Stimulated activated CD8-positive, alpha-beta memory T cell treated with anti-CD3 and anti-CD28 coated beads, Interleukin-12 subunit alpha, Interleukin-12 subunit beta, amount 100 ng/mL, for 1 hour (primary cell): ENCODE results near the gene LRMDA.
"Not testable (repeated sequence)": the region's sequence is repeated elsewhere in the genome, so short reads cannot be mapped to it uniquely, and the experiment has no call there.

ENCODE experiments used
- DNase-seq: peaks from one replicate; pipeline ENCODE4 v3.0.0-alpha.2; 2020; ENCODE audit warnings: low read depth

Gene LRMDA

DNA sequence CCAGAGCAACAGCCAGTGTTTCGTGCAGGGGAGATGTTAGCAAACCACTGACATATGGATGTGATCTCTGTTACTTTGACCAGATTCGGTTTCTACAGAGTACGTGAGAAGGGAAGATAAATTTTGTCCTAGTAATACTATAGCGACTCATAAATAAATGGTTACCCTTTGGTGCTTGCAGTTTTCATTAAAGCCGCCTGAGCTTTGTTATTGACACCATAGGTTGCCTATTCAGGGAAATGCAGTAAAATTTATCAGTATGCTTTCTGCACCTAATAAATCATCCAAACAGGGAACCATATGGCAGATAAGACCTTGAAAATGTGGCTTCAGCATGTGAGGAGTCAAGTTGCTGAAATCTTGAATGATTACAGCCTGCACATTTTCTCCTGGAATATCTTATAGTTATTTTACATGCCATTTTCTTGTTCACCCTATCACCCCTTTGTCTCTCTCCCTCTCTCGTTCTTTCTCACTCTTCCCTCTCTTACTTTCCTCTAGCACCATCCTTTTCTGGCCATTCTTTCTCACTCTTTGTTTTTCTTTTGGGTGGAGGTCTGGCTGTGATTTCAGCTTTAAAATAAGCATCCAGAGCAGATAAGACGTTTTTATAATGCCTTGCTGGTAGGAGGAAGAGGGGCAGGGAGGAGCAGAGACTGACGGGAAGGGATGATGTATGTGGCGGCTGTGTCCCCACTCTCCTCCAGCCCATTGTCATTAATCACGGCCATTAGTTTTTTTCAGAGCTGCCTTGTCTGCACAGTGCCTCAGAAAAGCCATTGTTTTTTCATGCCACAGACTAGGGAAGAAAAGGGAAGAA, 182.5 kb downstream of the LRMDA start:
- no peak for DNase-seq

DNA sequence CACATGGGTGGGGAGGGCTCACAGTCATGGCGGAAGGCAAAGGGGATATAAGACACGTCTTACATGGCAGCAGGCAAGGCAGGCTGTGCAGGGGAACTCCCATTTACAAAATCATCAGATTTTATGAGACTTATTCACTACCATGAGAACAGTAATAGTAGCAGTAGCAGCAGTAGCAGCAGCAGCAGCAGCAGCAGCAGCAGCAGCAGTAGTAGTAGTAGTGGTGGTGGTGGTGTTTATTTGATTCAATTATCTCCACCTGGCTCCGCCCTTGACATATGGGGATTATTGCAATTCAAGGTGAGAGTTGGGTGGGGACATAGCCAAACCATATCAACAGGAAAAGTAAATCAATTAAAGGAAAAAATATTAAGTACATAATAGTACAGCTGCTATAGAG, 184.7 kb downstream of the LRMDA start:
- DNase-seq = no peak

DNA sequence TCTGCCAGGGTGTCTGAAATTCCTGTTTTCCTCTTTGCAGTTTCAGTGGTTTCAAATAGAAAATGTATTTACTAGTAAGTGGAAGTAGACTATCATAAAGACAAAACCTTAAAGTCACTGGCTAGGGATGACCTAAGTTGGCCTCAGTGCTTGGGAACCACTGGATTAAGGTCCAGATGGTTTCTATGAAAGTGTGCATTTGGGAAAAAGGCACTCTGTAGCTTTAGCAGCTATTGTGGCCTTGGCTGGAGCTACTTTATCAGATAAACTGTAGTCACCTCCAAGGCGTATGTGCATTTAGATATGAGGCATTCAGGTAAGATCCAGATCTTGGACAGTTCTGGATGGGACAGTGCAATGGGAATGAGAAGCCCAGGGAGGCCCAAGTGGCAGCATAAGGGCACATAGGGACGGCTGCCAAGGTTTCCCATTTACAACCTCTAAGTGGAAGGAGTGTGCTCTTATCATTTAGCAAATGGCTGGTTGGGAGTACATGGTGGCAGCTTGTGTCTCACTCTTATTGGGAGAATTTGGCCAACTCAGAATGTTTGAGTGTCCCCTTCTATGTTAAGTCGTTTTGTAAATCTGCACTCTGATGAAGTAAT, 185.6 kb downstream of the LRMDA start:
- DNase-seq = no peak

DNA sequence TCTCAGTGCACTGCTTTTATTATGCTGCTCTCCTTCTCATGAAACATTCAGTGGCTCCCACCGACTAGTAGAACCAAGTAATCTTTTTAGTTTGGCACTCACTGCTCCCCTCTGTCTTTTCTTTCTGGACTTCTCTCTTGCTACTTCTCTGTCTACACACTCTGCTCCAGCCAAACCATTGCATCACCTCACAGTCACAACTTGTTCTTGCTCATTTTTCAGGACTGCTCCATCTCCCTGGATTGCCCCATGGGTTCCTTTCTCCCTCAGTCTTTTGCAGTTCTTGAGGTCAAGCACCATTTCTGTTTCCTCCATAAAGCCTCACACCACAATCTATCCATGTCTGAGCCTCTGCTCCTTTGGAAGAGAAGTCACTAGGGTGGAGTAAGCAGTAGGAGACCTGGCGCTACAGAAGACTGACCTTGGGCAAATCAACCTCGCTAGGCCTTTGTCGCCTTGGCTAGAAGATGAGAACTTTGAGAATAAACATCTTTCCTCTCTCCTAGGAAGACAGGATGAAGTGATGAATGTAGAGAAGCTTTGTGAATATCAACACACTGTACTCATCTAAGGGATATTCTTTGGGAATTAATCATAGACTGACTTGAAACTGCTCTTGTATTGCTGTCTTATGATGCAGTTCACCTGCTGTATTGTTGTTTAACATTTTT, 186.2 kb downstream of the LRMDA start:
- no peak for DNase-seq

DNA sequence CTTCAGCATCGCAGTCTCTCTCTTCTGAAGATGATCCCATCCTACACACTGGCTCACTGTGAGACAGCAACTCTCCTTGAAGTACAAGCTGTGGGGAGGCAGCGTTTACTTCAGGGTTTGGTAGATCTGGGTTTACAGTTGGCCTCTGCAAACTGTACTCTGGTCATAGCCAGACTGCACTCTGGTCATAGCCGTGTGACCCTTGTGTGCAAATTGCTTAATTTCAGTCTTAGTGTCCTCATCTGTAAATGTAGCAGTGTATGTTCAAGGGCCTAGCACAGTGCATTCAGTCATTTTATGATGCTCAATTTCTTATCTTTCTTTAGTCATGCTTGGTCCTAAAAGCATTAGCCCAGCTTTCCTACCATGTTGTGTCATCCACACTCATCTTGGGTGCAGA, 188.2 kb downstream of the LRMDA start:
- no peak for DNase-seq

DNA sequence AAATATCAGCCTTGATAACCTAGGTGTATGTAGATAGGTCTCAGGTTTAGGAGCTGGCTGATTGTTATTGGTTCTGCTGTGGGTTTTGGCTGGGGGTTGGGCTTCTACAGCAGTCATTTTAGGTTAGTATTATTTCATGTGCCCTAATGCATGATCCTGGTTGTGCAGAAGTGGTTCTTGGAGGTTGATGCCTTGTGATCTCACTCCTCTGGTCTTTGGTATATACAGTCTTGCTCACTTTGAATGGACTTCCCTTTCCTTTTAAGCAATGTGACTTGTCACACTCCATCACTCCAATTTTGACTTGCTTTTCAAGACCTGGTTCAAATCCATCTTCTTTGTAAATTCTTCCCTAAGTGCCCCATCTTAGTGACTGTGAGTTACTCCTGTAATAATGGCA, 188.9 kb downstream of the LRMDA start:
- DNase-seq = no peak

DNA sequence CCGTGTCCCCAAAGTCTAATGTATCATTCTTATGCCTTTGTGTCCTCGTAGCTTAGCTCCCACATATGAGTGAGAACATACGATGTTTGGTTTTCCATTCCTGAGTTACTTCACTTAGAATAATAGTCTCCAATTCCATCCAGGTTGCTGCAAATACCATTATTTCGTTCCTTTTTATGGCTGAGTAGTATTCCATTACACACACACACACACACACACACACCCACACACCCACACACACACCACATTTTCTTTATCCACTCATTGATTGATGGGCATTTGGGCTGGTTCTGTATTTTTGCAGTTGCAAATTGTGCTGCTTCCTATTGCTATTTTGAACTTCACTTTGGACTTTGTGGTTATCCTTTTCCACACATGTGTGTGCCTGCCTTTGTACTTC, 189.6 kb downstream of the LRMDA start:
- DNase-seq = not testable (repeated sequence)

DNA sequence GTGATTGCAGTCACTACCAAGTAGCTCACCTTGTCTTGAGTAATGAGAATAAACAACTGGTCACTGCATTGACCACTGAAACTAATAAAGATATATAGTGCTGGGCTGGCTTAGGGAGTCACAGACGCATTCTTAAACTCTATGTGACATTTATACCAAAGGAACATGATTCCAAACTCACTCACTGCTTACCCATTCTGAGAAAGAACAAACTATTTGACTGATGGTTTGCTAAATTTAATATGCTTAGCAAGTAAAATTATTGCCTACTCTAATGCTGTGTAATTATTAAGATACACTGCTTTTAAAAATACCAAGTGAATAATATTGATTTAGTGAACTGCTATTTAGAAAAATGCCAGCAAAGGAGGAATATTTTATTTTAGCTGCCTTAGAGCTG, 191.1 kb downstream of the LRMDA start:
- DNase-seq = no peak

DNA sequence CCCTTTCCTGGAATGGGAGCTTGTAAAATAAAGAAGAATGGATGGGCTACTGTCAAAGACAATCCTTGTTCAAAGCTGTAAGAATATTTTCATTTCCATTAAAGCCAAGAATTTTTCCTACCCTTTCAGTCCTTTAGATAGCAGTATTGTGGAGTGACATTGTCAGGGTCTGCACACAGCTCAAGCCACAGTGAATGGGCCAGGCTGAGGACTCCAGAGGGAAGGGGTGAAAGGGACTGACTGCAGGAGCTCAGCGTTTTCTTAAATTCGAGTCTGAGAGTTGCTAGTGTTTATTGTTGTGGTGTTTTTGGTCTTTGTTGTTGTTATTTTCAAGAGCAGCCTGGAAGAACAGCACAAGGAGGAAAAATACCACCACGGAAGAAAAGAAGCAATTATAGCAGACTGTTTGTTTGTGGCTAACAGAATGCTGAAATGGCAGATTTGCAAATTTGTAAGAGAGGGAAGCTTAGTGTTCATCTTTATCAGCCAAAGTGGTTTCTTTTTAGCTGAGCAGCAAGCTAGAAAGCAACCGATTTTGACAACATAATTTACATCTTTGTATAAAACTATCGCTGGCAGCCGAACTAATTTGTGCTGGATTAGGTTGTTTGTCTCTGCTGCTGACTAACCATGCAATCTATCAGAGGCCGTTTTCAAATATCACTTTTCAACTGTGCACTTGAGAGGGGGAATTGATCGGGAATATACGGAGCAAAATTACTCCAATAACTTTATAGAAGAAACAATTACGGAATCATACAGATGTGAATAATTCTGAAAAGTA, 192.1 kb downstream of the LRMDA start:
- no peak for DNase-seq

DNA sequence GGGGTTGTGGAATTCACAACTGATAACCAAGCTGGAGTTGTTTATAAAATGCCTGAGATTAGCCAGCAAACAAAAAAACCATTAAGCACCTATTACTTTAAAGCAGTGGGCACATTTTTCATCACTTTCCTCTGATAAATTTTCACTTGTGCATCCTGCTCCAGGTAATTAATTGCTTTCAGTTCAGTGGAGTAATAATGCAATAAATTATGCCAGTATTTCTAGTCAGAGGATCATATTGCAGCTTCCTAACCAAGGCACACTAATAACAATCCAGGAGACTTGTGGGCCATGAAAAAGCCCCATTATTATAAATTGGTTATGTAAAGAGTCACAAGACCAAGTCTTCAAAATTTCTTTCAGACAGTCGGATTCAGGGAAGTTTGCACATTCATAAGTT, 193.2 kb downstream of the LRMDA start:
- no peak for DNase-seq

DNA sequence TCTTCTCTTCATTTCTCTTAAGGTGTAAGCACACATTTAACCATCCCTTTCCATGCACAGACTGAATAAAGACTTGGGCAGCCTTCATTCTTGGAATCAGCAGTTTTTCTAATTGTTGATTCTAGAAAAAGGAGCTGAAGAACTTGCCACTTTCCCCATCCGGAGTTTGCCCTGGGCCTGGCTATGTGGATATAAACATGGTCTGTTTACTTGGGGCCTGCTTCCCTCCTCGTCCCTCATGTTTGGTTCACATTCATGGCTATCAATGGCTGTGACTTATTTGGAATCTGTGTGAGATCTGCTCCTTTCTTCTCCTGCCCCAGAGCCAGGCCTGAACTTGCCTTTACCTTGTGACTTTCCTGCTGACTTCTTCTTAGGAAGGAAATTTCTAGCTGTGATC, 199.3 kb downstream of the LRMDA start:
- no peak for DNase-seq

DNA sequence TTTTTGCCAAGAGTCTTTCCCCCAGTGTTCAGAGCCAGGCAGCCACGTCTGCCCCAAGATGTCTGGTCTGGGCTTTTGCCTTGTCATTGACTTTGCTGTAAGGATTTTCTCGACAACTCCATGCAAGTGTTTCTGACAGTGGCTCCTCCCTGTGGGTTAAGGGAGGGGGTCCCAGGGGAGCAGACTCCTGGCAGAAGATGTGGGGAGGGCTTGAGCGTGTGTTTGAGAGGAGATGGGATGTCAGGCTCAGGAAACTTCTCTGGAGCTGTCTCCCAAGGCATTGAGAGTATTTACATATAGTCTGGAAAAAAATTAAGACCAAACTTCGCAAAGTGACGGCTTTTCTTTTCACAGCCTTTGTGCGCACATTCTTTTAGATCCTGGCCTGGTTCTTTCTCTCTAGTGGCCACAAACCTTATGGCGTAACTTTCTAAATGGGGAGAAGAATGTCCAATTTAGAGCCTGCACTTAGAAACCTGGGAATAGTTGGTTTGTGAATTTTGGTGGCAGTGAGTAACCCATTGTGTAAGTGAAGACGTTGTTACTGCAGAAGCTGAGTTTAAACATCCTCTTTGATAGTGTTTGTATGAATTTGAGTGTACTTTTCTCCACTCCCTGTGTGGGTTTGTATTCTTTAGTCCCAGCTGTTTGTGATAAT, 201.5 kb downstream of the LRMDA start:
- no peak for DNase-seq

DNA sequence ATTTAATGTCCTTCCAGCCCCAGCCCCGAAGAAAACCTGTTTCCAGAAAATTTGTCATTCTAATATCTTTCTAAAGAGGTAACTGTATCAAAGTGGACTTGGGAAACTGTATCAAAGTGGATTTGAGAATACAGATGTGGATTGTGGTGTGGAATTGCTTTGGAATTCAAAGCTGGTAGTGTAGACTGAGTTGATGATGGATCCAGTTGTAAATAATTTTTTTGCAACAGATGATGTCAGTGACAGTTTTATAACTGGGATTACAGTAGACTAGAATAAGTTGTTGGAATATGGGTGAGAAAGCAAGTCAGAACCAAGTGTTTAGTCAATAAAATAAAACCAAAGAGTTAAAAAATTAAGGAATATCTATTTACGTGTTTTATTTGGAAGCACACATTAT, 202.1 kb downstream of the LRMDA start:
- DNase-seq = no peak

DNA sequence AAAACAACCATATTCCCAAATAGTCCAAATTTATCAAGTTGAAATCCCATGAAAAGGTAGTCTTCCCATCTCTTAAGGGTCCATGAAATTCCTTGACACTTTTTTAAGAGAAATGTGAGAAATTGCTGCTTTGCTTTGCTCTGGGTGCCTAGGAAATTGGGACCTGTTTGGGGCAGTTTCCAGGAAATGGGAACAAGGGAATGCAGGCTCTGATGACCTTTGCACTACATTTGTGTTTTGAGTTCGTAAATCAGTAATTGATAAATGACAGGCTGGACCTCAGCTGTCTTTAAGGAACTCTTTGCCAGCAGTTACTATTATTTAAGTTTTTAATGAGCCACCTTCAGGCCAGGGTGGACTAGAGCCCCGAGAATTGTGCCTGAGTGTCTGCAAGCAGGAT, 203.5 kb downstream of the LRMDA start:
- DNase-seq = no peak

DNA sequence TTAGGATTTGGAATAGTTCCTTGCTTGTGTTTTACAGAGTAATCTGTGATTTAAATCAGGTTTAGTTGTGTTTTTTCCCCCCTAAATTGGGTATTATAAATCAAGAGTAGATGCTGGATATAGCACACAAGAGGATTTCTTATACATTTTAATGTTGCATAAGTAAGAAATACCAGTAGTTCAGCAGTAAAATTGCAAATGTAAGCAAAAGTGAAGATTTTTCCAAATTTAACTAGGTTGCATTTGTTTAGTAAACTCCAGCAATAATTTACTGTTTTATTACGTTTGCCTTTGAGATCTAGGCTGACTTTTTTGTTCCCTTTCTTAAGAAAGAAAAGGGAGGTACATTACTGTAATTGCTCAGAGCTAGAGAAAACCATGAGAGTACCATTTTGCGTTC, 207.3 kb downstream of the LRMDA start:
- no peak for DNase-seq

DNA sequence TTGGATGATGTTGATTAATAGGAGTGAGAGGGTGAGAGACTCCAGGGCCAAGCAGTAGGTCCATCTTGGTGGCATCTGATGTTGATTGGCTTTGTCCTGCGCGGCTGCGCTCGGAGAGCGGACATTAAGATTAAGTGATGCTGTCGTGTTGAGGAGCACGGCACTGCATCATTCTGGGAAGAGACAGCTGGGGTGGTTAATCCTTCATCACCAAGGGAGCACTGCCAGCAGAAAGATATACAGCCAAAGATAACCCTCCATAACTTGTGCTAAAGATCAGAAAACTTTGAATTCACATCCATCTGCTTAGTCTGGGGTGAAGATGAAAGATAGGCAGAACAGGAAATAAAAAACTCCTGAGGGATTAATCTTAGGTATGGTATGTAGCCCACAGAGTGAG, 208.3 kb downstream of the LRMDA start:
- DNase-seq = no peak

DNA sequence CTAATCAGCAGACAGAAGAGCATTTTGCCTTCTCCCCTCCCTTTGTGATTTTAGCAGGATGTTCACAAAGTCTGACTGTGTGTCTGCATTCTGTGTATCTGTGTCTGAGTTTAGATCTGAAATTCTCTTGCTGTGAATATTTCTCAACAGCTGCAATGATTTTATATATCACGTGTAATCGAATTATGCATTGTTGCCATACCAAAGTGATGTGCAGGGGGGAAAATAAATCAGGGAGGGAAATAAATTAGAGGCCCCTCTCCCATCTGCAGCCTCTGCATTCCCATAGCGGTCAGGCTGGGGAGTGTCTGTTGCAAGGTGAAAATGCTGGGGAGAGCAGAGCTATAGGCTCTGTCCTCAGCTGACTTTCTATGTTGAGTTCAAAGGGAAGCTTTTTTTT, 209.0 kb downstream of the LRMDA start:
- DNase-seq = no peak

DNA sequence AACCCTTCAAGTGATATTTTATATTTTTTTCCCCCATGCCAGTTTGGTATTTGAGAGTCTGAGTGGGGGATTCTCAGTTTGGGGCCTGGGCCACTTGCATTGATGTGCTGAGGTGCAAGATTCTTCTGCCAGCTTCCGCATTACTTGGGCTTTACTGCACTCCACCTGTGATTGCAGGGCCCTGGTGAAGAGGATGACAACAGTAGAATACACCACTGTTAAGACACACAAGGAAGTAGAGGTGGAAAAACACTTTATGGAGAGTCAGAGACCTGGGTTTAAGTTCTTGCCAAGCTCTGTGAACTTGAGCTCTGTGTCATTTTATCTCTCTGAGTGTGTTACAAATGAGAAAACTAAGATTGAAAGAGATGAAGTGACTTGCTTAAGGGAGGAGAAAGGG, 209.4 kb downstream of the LRMDA start:
- no peak for DNase-seq

DNA sequence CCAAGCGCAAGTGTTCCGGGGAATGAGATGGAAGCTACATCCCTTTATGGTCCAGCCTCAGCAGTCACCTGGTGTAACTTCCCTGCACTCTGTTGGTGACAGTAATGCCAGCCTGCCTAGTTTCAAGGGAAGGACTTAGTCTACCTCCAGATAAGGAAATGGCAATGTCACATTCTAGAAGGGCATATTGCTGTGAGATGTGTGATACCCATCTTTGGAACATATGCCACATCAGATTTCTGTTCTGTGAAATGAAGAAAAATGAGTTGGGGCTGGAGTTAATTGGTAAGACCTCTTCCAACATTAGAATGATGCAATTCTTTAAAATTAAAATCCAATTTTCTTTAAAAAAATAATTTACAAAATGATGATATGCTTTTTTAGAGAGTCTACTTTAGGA, 212.0 kb downstream of the LRMDA start:
- no peak for DNase-seq

DNA sequence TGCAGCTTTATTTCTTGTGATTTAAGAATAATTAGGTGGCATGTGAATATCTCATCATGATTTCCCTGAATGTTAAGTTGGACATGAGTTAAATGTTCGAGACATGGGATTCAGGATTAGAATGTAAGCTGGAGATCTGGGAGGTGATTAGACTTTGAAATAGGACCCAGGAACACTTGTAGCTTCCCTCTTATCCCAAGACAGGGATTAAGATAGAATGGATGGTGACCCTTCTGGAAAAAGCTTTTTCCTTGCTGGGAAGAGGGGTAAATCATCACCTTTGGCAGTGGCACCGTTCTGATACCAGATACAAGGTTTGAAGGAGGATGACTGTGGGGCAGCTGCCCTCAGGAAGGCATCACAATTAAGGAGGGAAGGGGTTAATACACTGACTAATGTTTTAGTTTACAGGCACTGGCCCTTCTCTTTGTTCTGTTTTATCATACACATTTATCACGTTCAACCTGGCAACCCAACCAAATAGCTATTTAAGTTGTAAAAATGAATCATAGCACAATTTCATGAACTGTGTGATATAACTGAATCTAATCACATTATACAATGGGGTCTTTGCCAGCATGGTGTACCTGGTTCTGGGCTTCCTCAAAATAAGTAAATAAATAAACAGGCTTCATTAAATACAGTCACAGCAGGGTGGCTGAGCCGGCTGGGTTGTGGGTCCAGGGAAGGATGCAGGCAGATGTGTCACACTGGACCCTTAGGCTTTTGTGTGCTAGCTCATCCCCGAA, 212.7 kb downstream of the LRMDA start:
- DNase-seq = no peak

DNA sequence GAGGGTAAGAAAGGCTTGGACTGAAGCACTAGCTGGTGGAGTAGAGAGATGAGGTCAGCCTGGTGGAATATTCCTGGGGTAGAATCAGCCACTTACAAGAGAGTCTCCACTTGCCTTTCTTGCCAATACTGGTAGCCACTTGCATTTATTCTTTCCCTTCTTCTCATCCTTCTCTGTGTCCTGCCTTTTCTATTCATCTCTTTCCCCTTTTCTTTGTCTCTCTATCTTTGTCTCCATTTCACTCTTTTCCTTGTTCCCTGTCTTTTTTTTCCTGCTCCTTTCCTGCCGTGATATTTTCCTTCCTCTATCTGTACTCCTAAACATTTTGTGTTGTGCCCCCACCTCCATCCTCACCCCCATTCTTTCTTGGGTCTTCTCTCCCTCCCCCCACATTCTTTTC, 214.3 kb downstream of the LRMDA start:
- DNase-seq = no peak
